HUES6 (cell line): ENCODE results near the gene AP4B1.

Experiments
- H3K27ac ChIP-seq: 2 replicates; pipeline ENCODE4 v1.7.0; 2013; ENCODE audit warnings: low read depth, mild to moderate bottlenecking, low read length, inconsistent platforms
- H3K27me3 ChIP-seq: 2 replicates; pipeline ENCODE4 v1.6.1; 2013; ENCODE audit warnings: low read length; ENCODE audit not compliant: control insufficient read depth, insufficient read depth
- H3K36me3 ChIP-seq: 2 replicates; pipeline ENCODE4 v1.6.1; 2013; ENCODE audit warnings: low read length; ENCODE audit not compliant: control insufficient read depth, insufficient read depth
- H3K4me1 ChIP-seq: 2 replicates; pipeline ENCODE4 v1.6.1; 2013; ENCODE audit warnings: low read length; ENCODE audit not compliant: control insufficient read depth, insufficient read depth
- H3K4me3 ChIP-seq: 2 replicates; pipeline ENCODE4 v1.5.1; 2013; ENCODE audit warnings: low read depth, low read length
- H3K9ac ChIP-seq: one replicate; pipeline ENCODE4 v1.6.1; 2013; ENCODE audit warnings: mild to moderate bottlenecking, low read length
- H3K9me3 ChIP-seq: 2 replicates; pipeline ENCODE4 v1.6.1; 2013; ENCODE audit warnings: low read depth, low read length; ENCODE audit not compliant: control insufficient read depth, insufficient read depth

Gene AP4B1

GRCh38 chr1:113912594-113913311, 8.2 kb upstream of the AP4B1 start:
- no peaks in the 10 kb centered on the region for H3K4me1 ChIP-seq
- H3K36me3 ChIP-seq = peaks cover 45% of the 10 kb centered on the region
- H3K9ac ChIP-seq = no peak overlapping the region
- no peak overlapping the region for H3K4me3 ChIP-seq
- no peak overlapping the region for H3K27ac ChIP-seq
- H3K9me3 ChIP-seq = no peaks in the 10 kb centered on the region
- H3K27me3 ChIP-seq = no peaks in the 10 kb centered on the region

GRCh38 chr1:113905435-113905861, 849 bp upstream of the AP4B1 start:
- Histone ChIP-seq H3K9me3 (no peaks in the 10 kb centered on the region), H3K27me3 (no peaks in the 10 kb centered on the region), H3K27ac (peak overlapping the region; percentile 7; the same call in 1 of the 2 replicates), H3K36me3 (peaks cover 35% of the 10 kb centered on the region), H3K4me3 (peak overlapping the region; percentile 82), H3K4me1 (peaks cover 4% of the 10 kb centered on the region), H3K9ac (peak overlapping the region; percentile 88)

GRCh38 chr1:113904293-113904673, 316 bp downstream of the AP4B1 start:
- H3K4me3 ChIP-seq = peak overlapping the region; percentile 82
- no peaks in the 10 kb centered on the region for H3K27me3 ChIP-seq
- H3K4me1 ChIP-seq = peaks cover 4% of the 10 kb centered on the region
- no peaks in the 10 kb centered on the region for H3K9me3 ChIP-seq
- H3K36me3 ChIP-seq = peaks cover 34% of the 10 kb centered on the region
- peak overlapping the region; percentile 72 for H3K9ac ChIP-seq
- no peak overlapping the region for H3K27ac ChIP-seq

GRCh38 chr1:113903501-113904292, 902 bp downstream of the AP4B1 start:
- H3K4me1 ChIP-seq = peaks cover 4% of the 10 kb centered on the region
- peaks cover 31% of the 10 kb centered on the region for H3K36me3 ChIP-seq
- H3K27me3 ChIP-seq = no peaks in the 10 kb centered on the region
- H3K27ac ChIP-seq = no peak overlapping the region
- no peaks in the 10 kb centered on the region for H3K9me3 ChIP-seq
- H3K9ac ChIP-seq = peak overlapping the region; percentile 72
- peak overlapping the region; percentile 82 for H3K4me3 ChIP-seq

GRCh38 chr1:113901191-113901590, 3.4 kb downstream of the AP4B1 start:
- Histone ChIP-seq H3K9me3 (no peaks in the 10 kb centered on the region), H3K4me3 (no peak overlapping the region), H3K9ac (no peak overlapping the region), H3K36me3 (peaks cover 31% of the 10 kb centered on the region), H3K27me3 (no peaks in the 10 kb centered on the region), H3K27ac (no peak overlapping the region), H3K4me1 (peaks cover 4% of the 10 kb centered on the region)

GRCh38 chr1:113899111-113899510, 5.5 kb downstream of the AP4B1 start:
- Histone ChIP-seq H3K27me3 (no peaks in the 10 kb centered on the region), H3K9me3 (no peaks in the 10 kb centered on the region), H3K27ac (no peak overlapping the region), H3K9ac (no peak overlapping the region), H3K36me3 (peaks cover 42% of the 10 kb centered on the region), H3K4me1 (peaks cover 4% of the 10 kb centered on the region), H3K4me3 (no peak overlapping the region)

- no peaks in the 10 kb centered on the region for H3K27me3 ChIP-seq
- peaks cover 42% of the 10 kb centered on the region for H3K36me3 ChIP-seq
- no peak overlapping the region for H3K9ac ChIP-seq
- no peaks in the 10 kb centered on the region for H3K9me3 ChIP-seq
- H3K4me1 ChIP-seq = no peaks in the 10 kb centered on the region
- no peak overlapping the region for H3K4me3 ChIP-seq
- H3K27ac ChIP-seq = no peak overlapping the region
Measured at GRCh38 chr1:113898241-113898814, 6.3 kb downstream of the AP4B1 start.

- H3K9me3 ChIP-seq = no peaks in the 10 kb centered on the region
- peaks cover 36% of the 10 kb centered on the region for H3K36me3 ChIP-seq
- H3K9ac ChIP-seq = no peak overlapping the region
- no peaks in the 10 kb centered on the region for H3K27me3 ChIP-seq
- no peak overlapping the region for H3K4me3 ChIP-seq
- no peak overlapping the region for H3K27ac ChIP-seq
- H3K4me1 ChIP-seq = no peaks in the 10 kb centered on the region
Measured at GRCh38 chr1:113895961-113896360, 8.6 kb downstream of the AP4B1 start.

- Histone ChIP-seq H3K36me3 (peaks cover 35% of the 10 kb centered on the region), H3K9me3 (no peaks in the 10 kb centered on the region), H3K4me1 (no peaks in the 10 kb centered on the region), H3K4me3 (no peak overlapping the region), H3K27me3 (no peaks in the 10 kb centered on the region), H3K27ac (no peak overlapping the region), H3K9ac (no peak overlapping the region)
Measured at GRCh38 chr1:113895098-113895497, 9.5 kb downstream of the AP4B1 start.

- H3K4me3 ChIP-seq = no peak overlapping the region
- H3K9me3 ChIP-seq = no peaks in the 10 kb centered on the region
- peaks cover 22% of the 10 kb centered on the region for H3K36me3 ChIP-seq
- no peak overlapping the region for H3K27ac ChIP-seq
- no peaks in the 10 kb centered on the region for H3K4me1 ChIP-seq
- no peak overlapping the region for H3K9ac ChIP-seq
- H3K27me3 ChIP-seq = no peaks in the 10 kb centered on the region
Measured at GRCh38 chr1:113893267-113893666, 11.3 kb downstream of the AP4B1 start.

GRCh38 chr1:113891631-113892220, 12.9 kb downstream of the AP4B1 start:
- H3K4me3 ChIP-seq = no peak overlapping the region
- no peaks in the 10 kb centered on the region for H3K9me3 ChIP-seq
- no peak overlapping the region for H3K27ac ChIP-seq
- no peaks in the 10 kb centered on the region for H3K27me3 ChIP-seq
- H3K36me3 ChIP-seq = peaks cover 11% of the 10 kb centered on the region; the same call in 1 of the 2 replicates
- H3K9ac ChIP-seq = no peak overlapping the region
- no peaks in the 10 kb centered on the region for H3K4me1 ChIP-seq
